ENCODE data around the gene ZNF532. TPM values are rescaled to one million over a fixed set of nuclear protein-coding genes. Genes with fewer than 3 reads are reported as not detected.

The ZNF532 gene
- total and polyA plus RNA-seq, 2 of the 13 experiments (the other 11 are each of a cell fraction or from before 2014, with no cell fraction given) = not detected

DNA sequence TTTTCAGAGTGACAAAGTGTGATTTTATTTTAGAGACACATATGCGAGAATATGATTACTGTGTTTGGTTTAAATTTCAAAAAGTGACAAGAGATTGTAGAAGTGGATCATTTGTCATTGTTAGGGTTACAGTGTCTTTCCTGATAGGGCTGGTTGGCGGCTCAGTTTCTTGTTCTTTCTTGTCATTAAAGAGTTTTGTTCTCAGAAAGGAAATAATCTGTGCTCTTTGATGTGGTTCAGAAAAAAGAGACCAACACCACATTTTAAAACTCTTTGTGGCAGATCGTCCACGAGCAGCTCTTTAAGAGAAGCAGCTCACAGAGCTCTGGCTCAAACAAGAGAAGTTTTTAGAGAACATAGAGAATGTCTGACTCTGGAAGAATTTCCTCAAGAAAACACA is 45.6 kb upstream of the ZNF532 start:
- H3K27me3 ChIP-seq (ENCODE audit: control insufficient read depth in 1 of 2, insufficient read depth in 2 of 2, low read length in 2 of 2) = peaks cover 0 to 10% of the 10 kb centered on the region in 2 experiments; a peak in 2 of 5 replicates
- BruUV-seq (replicated peaks) = no TSS peak
- in situ Hi-C loops (cut with HindIII; ENCODE audit: extremely low pct_ligation_motif_present, low pct_unique_long_range_greater_than_20kb) = no loop called here
- POLR2A ChIA-PET = no interaction called here
- intact Hi-C loops (cut with micrococcal nuclease; ENCODE audit: unreplicated experiment) = no loop called here
- H3K4me3 ChIP-seq (replicated peaks in 1 of 3; ENCODE audit: insufficient read depth in 1 of 3, low read depth in 2 of 3, low read length in 3 of 3) = no peak overlapping the region
- no peak overlapping the region for H3K27ac ChIP-seq (ENCODE audit: extremely low read length, insufficient read depth, low read length)
- H3K4me1 ChIP-seq (ENCODE audit: insufficient read depth, low read length) = no peaks in the 10 kb centered on the region
- TF ChIP-seq CEBPB (IDR thresholded peaks at IDR 0.05; ENCODE audit: borderline replicate concordance, low read depth, low read length) (no peak), ZNF354B (CRISPR knock-in tag; IDR thresholded peaks at IDR 0.05) (no peak), PATZ1 (CRISPR knock-in tag; IDR thresholded peaks at IDR 0.05) (no peak), HMGXB4 (CRISPR knock-in tag; IDR thresholded peaks at IDR 0.05; ENCODE audit: borderline replicate concordance in 1 of 2, low read depth in 1 of 2) (no peak)
- no peaks in the 10 kb centered on the region for H3K9me3 ChIP-seq (ENCODE audit: low read length)
- H4K20me1 ChIP-seq (ENCODE audit: insufficient read depth, low read length) = no peaks in the 10 kb centered on the region
- 18% methylated on average over 4 of the region's 4 CpGs for WGBS (ENCODE audit: low lambda C conversion rate)
- DNase-seq (ENCODE audit: low spot score) (no peak), ATAC-seq (no peak), FAIRE-seq (no peak)
- CTCF ChIA-PET (ENCODE audit: low intra/inter-chr PET ratio, low total read pairs) = no interaction called here
- no peak overlapping the region for H3K9ac ChIP-seq (ENCODE audit: insufficient read depth, low read depth, low read length)
- no peak overlapping the region for H2AFZ ChIP-seq (ENCODE audit: low read length)
- H3K79me2 ChIP-seq (ENCODE audit: insufficient read depth, low read length) = no peaks in the 10 kb centered on the region
- H3K36me3 ChIP-seq (replicated peaks in 1 of 2; ENCODE audit: control insufficient read depth in 1 of 2, insufficient read depth in 2 of 2, low read length in 2 of 2) = no peaks in the 10 kb centered on the region
- H3K4me2 ChIP-seq (ENCODE audit: low read depth, low read length) = no peak overlapping the region
